Brain microvascular endothelial cell (primary cell): Measurements from ENCODE around the gene C1orf167.
A peak's percentile ranks its signal among the peaks of the same experiment; 100 is the strongest.

ENCODE experiments used
- DNase-seq: peaks from one replicate; pipeline ENCODE4 v3.0.0-alpha.2; 2020
- H3K27ac ChIP-seq: fragments of 250-450 bp; sonication (Bioruptor Pico); 2 replicates; pipeline ENCODE4 v1.5.1; 2020; ENCODE audit warnings: mild to moderate bottlenecking, moderate library complexity
- H3K27me3 ChIP-seq: fragments of 250-450 bp; sonication (Bioruptor Pico); replicated peaks from 2 replicates; pipeline ENCODE4 v1.5.1; 2020; ENCODE audit warnings: mild to moderate bottlenecking
- H3K36me3 ChIP-seq: fragments of 250-450 bp; sonication (Bioruptor Pico); replicated peaks from 2 replicates; pipeline ENCODE4 v1.5.1; 2020; ENCODE audit warnings: mild to moderate bottlenecking
- H3K4me3 ChIP-seq: 2 replicates; pipeline ENCODE4 v1.5.1; 2011; ENCODE audit warnings: low read depth, mild to moderate bottlenecking, control low read depth, low read length, moderate library complexity
- CTCF ChIP-seq: IDR thresholded peaks from 2 replicates; pipeline ENCODE4 v1.5.1; 2011; ENCODE audit warnings: low read depth, mild to moderate bottlenecking, moderate library complexity, low read length, control low read depth, inconsistent platforms; ENCODE audit errors: missing control alignments
- in situ Hi-C: cut with HindIII; loops from 2 replicates; pipeline ENCODE4 v1.10.0; 2017; ENCODE audit warnings: low sequenced_read_pairs, low pct_ligation_motif_present

Gene C1orf167

GRCh38 chr1:11719313-11720032, 42.5 kb upstream of the C1orf167 start:
- Histone ChIP-seq H3K27me3 (no peaks in the 10 kb centered on the region), H3K27ac (no peak overlapping the region), H3K4me3 (peak overlapping the region; percentile 26), H3K36me3 (no peaks in the 10 kb centered on the region)
- peak; percentile 47 for DNase-seq
- TF ChIP-seq CTCF: peak; percentile 98
- in situ Hi-C loops: no loop called here

- Histone ChIP-seq H3K27me3 (no peaks in the 10 kb centered on the region), H3K36me3 (no peaks in the 10 kb centered on the region), H3K27ac (no peak overlapping the region), H3K4me3 (no peak overlapping the region)
- DNase-seq: no peak
- no peak for TF ChIP-seq CTCF
- in situ Hi-C loops: no loop called here
These were observed 42.0 kb upstream of the C1orf167 start for GRCh38 chr1:11720033-11720376.

- Histone ChIP-seq H3K27ac (no peak overlapping the region), H3K4me3 (no peak overlapping the region), H3K27me3 (no peaks in the 10 kb centered on the region), H3K36me3 (no peaks in the 10 kb centered on the region)
- DNase-seq: no peak
- in situ Hi-C loops: no loop called here
- no peak for TF ChIP-seq CTCF
These were observed 41.5 kb upstream of the C1orf167 start for GRCh38 chr1:11720525-11720924.

GRCh38 chr1:11721311-11721710, 40.7 kb upstream of the C1orf167 start:
- Histone ChIP-seq H3K27ac (no peak overlapping the region), H3K27me3 (no peaks in the 10 kb centered on the region), H3K36me3 (no peaks in the 10 kb centered on the region), H3K4me3 (no peak overlapping the region)
- in situ Hi-C loops: no loop called here
- DNase-seq: no peak
- no peak for TF ChIP-seq CTCF

GRCh38 chr1:11722538-11722937, 39.5 kb upstream of the C1orf167 start:
- H3K27ac ChIP-seq: no peak overlapping the region
- DNase-seq: no peak

More at GRCh38 chr1:11722538-11722937, 39.5 kb upstream of the C1orf167 start:
- no peak for TF ChIP-seq CTCF
- no peak overlapping the region for H3K4me3 ChIP-seq
- in situ Hi-C loops: no loop called here
- H3K27me3 ChIP-seq: no peaks in the 10 kb centered on the region
- no peaks in the 10 kb centered on the region for H3K36me3 ChIP-seq
